ENCODE results near the gene MAP3K5.

Gene MAP3K5

DNA sequence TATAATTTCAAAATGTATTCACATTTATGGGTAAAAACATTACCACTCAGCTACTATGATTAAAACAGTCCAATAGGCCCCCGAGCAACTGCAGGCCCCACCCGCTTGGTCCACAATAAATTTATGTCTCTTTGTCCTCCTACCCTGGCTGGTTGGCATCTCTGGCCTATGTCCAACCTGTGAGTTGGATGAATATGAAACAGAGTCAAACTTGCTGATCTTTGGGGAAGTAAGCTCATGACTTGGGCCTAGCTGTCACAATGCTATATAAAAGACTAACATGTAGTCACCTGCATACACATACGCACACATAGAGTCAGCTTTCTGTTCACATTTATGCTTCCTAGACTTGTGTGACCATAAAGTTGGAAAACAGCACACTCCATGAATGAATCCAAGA lies 262.6 kb downstream of the MAP3K5 start:
- no peak for DNase-seq

DNA sequence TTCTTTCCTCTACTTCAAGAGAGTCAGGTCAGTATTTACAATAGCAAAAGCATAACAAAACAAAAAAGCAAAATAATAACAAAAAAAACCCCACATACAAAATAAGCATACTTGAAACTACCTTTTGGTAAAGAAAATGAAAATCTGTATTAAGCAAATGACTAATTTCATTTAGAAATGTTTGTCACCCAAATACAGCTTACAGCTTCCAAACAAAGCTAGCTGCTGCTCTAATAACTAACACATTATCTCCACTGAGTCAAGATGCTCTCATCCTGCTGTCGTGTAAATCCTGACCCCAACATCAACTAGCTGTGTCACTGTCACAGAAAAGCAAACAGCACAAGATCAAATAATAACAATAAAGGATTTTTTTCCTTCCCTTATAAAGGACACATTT lies 263.8 kb downstream of the MAP3K5 start:
- DNase-seq = no peak

DNA sequence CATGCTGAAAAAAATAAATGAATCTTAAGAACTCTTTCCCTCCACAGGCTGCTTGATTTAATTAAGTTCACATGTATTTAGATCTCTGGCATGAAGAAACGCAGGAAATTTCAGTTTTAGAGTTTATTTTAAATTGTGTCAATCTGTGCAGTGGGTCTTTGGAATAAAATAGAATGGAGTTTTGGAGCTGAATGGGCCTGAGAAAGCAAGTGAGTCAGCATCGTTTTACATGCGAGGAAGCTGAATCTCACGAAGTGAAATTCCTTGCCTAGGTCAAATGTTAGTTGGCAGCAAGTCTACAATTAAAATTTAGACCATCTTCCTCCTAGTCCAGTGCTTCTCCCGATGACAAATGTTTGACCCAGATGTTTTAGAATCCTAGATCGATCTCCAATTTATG lies 264.4 kb downstream of the MAP3K5 start:
- DNase-seq = no peak

DNA sequence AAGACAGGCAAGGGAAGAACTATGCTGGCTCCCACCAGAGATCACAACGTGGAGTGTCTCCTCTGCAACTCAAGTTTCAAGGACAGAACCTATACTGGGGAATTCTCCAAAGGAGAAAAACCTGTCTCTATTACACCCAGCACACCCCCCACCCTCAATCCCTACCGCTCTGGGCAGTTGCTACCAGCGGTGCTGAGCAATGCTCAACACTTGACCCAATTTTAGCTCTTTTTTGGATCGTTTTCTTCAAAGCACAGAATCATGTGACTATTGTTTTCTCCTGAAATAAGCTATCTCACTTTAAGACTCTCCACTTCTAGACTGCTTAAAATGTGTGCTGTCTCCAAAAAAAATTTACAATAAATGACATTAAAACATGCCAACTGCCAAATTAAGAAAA lies 265.3 kb downstream of the MAP3K5 start:
- DNase-seq = no peak

DNA sequence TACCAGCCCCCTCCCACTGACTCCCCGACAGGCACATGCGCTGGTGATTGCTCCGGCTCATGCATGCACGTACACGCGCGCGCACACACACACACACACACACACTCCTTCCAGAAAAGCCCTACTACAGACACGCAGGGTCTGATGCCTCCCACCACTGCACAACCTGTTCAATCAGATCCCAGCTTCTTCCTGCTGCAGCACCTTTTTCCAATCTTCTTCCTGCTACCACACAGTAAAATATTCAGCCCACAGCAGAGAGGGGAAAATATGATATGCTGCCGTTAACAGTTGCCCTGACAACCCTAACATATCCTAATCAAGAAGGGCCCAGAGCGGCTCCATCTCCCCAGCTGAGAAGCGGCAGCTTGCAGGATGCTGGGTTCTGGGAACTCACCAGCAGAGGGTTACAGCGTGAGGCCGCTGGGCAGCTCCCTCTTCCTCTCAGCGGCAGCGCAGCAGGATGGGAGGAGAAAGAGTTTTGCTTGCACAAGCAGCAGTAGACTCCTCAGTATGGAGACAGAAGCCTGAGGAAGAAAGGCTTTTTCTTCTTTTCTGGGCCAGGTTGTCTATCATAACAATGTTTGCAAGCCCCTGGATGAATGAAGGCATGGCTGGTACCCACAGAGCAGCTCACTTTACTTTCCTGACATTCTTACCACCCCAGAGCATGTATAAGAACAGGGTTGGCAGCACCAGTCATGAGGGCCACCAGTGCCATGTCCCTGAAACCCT lies 265.9 kb downstream of the MAP3K5 start:
- DNase-seq = no peak

DNA sequence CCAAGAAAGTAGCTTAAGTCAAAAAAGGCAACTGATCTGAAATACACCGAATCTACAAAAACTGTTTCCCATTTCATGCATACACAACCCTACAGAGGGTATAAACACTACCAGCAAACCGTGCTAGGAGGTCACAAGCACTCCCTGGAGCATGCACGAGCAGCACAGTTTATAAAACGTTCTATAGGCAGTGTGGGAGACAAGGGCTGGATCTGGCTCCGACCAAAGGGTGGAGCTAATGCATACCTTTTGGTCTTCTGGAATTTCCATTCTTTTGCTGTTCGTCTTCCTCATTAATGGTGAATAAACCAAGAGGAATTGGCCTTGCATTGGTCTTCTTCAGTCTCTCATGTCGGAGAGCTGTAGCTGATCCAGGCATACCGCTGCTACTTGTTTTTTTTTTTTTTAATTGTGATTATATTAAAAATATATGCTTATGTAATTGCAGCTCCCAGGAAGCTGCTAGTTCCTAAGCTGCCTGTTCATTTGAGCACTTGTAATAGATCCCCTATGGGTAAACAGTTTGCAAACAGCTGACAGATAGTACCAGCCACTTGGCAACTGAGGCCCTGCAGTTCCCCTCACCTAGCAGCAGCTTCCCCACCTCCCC lies 266.6 kb downstream of the MAP3K5 start:
- DNase-seq = no peak

DNA sequence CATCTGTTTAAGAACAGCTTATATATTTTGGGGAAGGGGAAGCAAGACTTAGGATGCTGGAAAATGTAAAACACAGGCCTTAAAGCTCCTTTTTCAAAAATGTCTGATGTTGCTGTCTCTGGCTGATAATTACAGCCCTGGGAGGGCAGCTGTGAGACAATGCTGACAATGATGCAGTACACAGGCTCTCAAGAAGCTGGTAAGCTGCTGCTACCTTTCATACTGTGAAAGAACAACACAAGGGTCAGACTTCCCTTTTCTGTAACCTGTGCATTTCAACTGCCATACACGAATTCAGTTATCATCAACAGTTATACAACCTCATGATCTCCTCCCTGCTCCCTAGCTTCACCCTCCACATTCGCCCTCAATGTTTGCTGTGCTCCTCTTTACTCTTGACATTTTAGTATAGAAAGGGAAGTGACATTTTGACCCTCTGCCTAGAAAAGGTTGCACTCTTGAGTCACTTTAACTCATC lies 267.3 kb downstream of the MAP3K5 start:
- DNase-seq = no peak

DNA sequence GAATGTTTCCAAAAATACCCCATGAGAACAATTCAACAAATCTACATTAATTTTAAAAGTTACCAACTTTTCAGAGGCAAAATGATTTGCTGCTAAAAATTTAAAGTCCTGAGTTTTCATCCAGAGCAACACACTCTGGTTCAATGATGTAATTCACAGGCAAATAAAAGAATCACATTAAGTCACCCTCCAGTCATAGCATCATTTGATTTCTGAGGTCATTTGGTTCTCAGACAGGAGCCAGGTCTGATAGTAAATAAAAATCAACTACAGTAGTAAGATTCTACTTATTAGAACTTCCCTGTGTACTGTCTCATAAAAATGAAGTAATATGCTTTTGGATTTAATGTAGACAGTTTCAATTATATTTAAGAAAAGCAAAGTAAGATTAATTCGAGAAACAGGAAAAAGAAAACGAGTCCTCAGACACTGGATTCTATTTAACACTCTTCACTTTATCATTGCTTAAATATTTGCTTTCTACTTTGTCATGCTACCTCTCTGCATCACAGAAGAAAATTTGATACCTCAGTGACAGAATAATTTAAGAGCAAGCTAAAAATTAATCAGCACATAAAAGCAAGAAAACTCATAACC lies 267.8 kb downstream of the MAP3K5 start:
- no peak for DNase-seq

DNA sequence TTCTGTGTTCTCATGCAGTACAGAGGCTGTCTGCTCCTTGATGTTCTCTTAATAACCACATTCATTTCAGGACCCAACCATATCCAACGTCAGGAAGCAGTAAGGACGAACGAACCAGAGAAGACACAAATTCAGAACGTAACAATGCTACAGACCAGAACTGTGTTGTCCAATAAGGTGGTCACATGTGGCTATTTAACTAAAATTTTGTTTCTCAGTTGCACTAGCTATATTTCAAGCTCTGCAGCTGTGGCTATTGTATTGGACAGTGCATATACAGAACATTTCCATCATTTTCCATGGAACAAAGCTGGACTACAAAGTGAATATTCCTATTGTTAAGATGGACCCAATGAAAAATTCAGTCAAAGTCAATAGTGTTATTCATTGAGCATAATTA lies 269.1 kb downstream of the MAP3K5 start:
- no peak for DNase-seq

DNA sequence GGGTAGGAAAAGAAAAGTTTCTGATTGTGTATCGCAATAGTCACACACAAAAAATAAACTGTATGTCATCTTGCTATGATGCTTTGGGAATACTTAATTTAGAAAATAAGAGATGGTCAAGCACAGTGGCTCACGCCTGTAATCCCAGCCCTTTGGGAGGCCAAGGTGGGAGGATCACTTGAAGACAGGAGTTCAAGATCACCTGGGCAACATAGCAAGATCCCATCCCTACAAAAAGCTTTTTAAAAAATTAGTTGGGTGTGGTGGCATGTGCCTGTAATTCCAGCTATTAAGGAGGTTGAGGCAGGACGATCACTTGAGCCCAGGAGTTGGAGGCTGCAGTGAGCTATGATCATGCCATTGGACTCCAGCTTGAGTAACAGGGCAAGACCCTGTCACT lies 269.6 kb downstream of the MAP3K5 start:
- no peak for DNase-seq

DNA sequence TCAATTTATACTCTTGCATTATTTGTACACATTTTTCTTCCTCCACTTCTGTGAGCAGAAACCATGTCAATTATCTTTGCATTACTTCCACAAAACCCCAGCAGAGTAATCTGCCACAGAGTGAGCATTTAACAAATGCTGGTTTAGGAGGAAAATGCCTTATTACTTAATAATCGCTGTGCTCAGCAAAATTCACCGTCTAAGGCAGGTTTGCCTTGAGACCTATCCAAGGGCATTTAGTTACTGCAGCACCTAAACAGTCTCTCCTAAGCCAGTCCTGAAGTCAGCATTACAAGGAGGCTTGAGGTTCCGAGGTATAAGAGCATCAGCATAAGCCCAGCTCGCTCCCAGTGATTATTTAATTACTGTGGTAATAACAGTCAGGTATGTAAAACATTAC lies 270.4 kb downstream of the MAP3K5 start:
- no peak for DNase-seq

DNA sequence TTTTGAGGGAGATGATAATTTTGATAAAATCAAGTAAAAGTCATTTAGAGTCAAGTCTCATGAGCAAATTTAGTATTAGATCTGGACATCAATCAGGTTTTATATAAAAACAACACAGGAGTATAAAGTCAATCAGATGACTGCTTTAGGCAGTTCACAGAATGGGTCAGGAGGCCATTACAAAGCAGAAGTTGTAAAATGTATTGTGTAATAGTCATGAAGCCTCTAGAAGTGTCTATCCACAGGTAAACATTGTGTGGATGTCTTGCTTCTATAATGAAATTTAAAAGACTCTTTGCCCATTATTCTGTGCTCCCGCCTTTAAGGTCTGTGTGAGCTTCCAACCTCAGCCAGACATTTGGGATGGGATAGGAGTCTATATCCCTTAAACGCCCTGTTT lies 270.9 kb downstream of the MAP3K5 start:
- no peak for DNase-seq

DNA sequence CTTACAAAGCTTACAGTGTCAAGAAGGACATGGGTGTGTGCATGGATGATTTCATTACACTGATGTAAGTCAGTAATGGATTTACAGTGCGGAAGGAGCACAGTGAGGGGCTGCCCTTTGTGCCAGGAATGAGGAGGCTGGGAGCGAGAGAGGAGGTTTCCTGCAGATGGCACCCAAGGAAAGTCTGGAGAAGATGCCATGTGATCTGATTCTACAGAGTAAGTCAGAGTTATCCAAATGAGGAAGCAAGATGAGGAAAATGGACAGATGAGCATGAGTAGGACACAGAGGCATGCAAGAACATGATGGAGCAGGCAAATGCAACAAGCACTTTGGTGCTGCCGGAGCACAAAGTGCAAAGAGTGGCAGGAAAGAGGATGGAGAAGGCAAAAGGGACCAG lies 271.8 kb downstream of the MAP3K5 start:
- DNase-seq = no peak

DNA sequence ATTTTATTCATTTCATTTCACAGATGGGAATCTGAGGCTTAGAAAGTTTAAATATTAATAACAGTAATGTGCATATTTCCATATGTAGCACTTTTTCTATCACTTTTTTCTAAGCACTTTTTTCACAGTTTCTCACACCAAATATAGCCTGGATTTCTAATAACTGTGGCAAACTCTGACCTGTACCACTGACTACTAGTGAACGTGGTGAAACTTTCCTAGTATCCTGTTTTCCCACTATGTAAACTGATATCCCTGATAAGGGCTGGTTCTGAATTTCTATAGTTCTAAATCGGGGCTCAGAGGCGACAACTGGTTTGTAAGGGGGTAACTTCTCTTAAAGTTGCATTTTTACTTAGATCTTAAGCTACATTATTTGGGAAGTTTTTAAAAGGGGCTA lies 274.7 kb downstream of the MAP3K5 start:
- DNase-seq = no peak

DNA sequence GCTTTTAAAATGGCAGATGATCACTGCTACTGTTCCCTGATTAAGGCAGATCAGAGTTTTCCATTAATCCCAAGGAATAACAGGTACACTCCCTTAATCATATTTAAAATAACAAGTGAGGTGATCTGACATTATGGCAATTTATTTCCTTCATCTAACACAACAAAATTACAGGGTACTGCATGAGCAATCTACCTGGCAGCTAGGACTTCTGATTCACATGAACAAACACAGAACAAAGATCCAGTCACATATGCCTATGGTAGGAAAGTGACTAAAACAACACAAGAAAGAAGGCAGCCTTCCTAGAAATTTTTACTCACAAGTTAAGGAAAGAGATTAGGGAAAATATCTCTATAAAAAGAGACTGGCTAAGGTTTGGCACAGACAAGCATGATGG lies 275.3 kb downstream of the MAP3K5 start:
- no peak for DNase-seq

DNA sequence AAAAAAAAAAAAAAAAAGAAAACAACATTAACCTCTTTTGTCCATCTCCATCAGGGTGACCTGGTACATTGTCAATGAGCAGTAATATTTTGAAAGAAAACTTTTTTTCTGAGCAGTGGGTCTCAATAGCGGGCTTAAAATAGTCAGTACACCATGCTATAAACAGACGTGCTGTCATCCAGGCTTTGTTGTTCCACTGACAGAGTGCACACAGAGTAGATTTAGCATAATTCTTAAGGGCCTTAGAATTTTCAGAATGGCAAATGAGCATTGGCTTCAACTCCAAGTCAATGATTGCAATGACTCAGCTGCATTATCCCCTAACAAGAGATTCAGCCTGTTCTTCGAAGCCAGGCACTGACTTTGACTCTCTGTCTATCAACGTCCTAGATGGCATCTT lies 277.7 kb downstream of the MAP3K5 start:
- DNase-seq = no peak

DNA sequence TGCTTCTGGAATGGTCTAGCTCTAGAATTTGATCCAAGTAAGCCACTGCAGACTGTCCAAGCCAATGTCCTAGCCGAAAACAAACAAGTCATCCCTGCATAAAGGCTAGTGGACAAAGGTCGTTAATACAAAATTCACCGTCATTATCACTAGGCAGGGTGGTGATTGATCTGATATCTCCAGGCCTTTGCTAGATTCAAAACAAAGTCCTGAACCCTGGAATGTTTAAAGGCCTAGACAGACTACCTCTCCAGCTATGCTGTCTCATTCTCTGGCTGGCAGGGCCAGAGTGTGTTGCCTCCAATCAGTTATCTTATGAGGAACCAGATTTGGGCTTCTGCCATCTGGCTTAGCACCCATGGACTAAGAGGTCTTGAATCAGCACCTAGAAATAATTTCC lies 280.4 kb downstream of the MAP3K5 start:
- DNase-seq = no peak

DNA sequence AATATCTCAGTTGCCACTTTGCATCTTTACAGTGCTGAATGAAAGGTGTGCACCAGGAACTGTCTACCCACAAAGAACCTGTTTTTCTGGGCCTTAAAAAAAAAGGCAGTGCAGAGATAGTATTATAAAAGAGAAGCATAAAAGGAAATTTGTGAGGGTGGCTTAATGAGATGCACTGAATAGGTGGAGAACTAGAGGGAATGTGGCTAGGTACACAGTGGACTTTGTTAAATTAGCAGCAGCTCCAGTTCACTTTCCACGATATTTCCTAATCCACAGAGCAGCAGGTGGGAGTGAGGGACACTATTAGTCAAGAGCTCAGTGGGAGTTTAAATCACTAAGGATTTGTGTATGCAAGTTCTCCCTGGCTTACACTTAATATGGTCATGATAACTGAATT lies 280.9 kb downstream of the MAP3K5 start:
- DNase-seq = no peak

DNA sequence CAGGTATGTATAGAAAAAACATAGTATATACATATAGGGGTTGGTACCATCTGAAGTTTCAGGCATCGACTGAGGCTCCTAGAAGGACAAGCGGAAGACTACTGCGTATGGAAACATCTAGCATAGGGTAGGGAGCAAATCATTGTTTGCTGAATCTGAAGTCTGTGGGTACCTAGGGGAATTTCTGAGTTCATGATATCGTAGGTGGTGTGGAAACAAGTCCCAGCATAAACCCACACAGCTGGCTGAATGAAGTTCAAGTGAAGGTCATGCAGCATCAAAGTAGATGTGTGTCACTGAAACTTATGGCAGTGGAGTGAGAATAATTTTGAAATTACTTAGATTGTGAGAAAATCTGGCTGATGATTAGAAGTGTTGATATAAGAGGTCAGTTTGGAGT lies 281.5 kb downstream of the MAP3K5 start:
- DNase-seq = no peak

DNA sequence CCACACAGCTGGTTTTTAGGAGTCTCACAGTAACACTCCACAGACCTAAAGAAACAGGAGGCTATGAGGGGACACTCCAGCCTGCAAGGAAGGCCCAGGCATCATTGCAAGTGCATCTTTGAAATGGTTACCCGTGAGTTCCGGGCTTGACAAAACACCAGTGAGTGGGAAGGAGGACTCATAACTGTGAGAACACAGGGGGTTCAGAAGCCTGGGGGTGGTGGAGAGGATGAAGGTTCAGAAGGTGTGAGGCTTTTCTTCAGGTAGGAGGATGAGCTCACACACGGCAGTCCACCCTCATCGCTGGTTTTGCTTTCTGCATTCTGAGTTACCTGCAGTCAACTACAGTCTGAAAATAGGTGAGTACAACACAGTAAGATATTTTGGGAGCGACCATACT lies 282.0 kb downstream of the MAP3K5 start:
- DNase-seq = no peak

DNA sequence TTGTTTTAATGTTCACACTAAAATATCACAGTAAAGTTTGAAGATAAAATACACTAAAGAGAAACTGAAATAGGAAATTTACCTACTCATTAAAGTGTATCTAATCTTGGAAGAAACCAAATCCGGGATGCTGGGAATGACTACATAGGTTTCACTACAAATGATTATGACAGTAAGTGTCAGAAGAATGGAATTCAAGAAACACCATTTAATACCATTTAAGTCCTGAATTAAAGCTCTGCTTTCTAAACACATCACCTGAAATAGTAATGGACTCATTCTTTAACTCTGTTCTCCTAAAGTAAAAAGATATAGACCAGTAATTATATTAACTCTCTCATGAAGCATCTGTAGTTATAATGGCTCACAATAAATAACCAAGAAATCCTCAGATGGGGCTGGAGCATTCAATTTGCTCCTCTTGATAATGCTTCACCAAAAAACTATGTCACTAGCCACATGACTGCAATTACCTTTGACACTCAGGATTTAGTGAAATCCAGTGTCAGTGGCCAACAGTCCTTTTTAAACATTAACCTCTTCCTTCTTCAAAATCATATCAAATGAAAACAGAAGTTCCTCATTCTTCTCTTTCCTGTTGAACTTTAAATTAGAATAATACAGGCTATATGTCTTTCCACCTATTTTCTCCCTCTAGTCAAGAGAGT lies 283.4 kb downstream of the MAP3K5 start:
- DNase-seq = no peak
